OCI-LY7 (cell line): ENCODE results near the gene GTF2IRD1. TPM values are rescaled to one million over a fixed set of nuclear protein-coding genes. Genes with fewer than 3 reads are reported as not detected.

Experiments used
- BruUV-seq: library from RNA; stranded (reverse); fragments of 400-500 nt; replicated peaks from 2 replicates; lab custom pipeline; 2021; lab: Mats Ljungman, UMichigan
- CTCF ChIA-PET: fragments of 300-600 bp; sonication (Branson Sonifier 250); formaldehyde crosslinking; loops from one replicate; lab custom pipeline; 2022; ENCODE audit warnings: antibody characterized with exemption; ENCODE audit not compliant: unreplicated experiment; lab: Charles Lee
- POLR2A ChIA-PET: fragments of 300-600 bp; sonication (Branson Sonifier 250); formaldehyde crosslinking; loops from one replicate; lab custom pipeline; 2022; ENCODE audit warnings: antibody characterized with exemption; lab: Charles Lee
- DNase-seq: peaks from one replicate; pipeline ENCODE4 v3.0.0-alpha.2; 2015; ENCODE audit warnings: low spot score
- H2AFZ ChIP-seq: fragments of 200-600 bp; sonication (generic), shearing (Covaris generic); 2 replicates; pipeline ENCODE4 v1.6.1; 2014; ENCODE audit warnings: mild to moderate bottlenecking, antibody characterized with exemption, low read length, moderate library complexity
- H3K27ac ChIP-seq: fragments of 200-600 bp; sonication (generic); 2 replicates; pipeline ENCODE4 v1.5.1; 2014; ENCODE audit warnings: mixed run types, low read depth, mild to moderate bottlenecking, moderate library complexity, low read length, inconsistent platforms; ENCODE audit not compliant: poor library complexity, severe bottlenecking
- H3K36me3 ChIP-seq: fragments of 200-600 bp; sonication (generic); 2 replicates; pipeline ENCODE4 v1.6.1; 2014; ENCODE audit warnings: mild to moderate bottlenecking, antibody characterized with exemption, low read length, moderate library complexity, mixed read lengths; ENCODE audit not compliant: insufficient read depth
- H3K4me1 ChIP-seq: fragments of 200-600 bp; sonication (generic); 2 replicates; pipeline ENCODE4 v1.5.1; 2014; ENCODE audit warnings: mild to moderate bottlenecking, low read length; ENCODE audit not compliant: insufficient read depth, poor library complexity, severe bottlenecking
- H3K4me2 ChIP-seq: fragments of 200-600 bp; sonication (generic); 2 replicates; pipeline ENCODE4 v1.6.1; 2014; ENCODE audit warnings: mild to moderate bottlenecking, low read length
- H3K4me3 ChIP-seq: fragments of 200-600 bp; sonication (generic); 2 replicates; pipeline ENCODE4 v1.5.1; 2014; ENCODE audit warnings: mild to moderate bottlenecking, low read depth, low read length; ENCODE audit not compliant: poor library complexity, severe bottlenecking
- H3K79me2 ChIP-seq: fragments of 200-600 bp; sonication (generic); 2 replicates; pipeline ENCODE4 v1.6.1; 2016; ENCODE audit warnings: low read depth, mild to moderate bottlenecking, low read length, moderate library complexity, mixed read lengths; ENCODE audit not compliant: insufficient read depth
- H3K9me2 ChIP-seq: fragments of 200-600 bp; sonication (generic); 2 replicates; pipeline ENCODE4 v1.6.1; 2016; ENCODE audit warnings: mild to moderate bottlenecking, low read length, mixed read lengths; ENCODE audit not compliant: insufficient read depth
- H3K9me3 ChIP-seq: fragments of 200-600 bp; sonication (generic); 2 replicates; pipeline ENCODE4 v1.6.1; 2014; ENCODE audit warnings: mild to moderate bottlenecking, mixed run types, low read length, mixed read lengths
- H4K20me1 ChIP-seq: fragments of 200-600 bp; sonication (generic); 2 replicates; pipeline ENCODE4 v1.6.1; 2014; ENCODE audit warnings: mild to moderate bottlenecking, antibody characterized with exemption, low read length, moderate library complexity, mixed read lengths; ENCODE audit not compliant: insufficient read depth
- CTCF ChIP-seq: fragments of 200-600 bp; sonication (generic); conservative IDR thresholded peaks from 2 replicates; pipeline ENCODE4 v1.5.1; 2014; ENCODE audit warnings: mild to moderate bottlenecking, antibody characterized with exemption, low read length, moderate library complexity, mixed read lengths
- EZH2phosphoT487 ChIP-seq: fragments of 200-600 bp; sonication (generic); IDR thresholded peaks from 2 replicates; pipeline ENCODE4 v1.6.1; 2018; ENCODE audit warnings: low read depth, borderline replicate concordance, mild to moderate bottlenecking, mixed run types, antibody characterized with exemption, low read length, moderate library complexity, mixed read lengths
- intact Hi-C: fragments of 100-400 bp; cut with micrococcal nuclease; formaldehyde crosslinking; loops from one replicate; pipeline ENCODE4 v1.10.0; 2022; ENCODE audit not compliant: unreplicated experiment
- total RNA-seq, 2 experiments: library from RNA; depleted of rRNA in 1 of 2; stranded (reverse); fragments of >200 nt in 1 of 2; shearing (Covaris generic) in 1 of 2; gene quantifications; 2 replicates each; pipeline ENCODE4 v1.2.3, GENCODE V29; 2014 to 2022

GTF2IRD1 gene
- total RNA-seq, 2 experiments from 2014 or later, result 4.4 to 34.3 TPM

- H3K27ac ChIP-seq, result no peak overlapping the region
- POLR2A ChIA-PET, result no interaction called here
- no peak for DNase-seq
- intact Hi-C loops, result no loop called here
- H2AFZ ChIP-seq, result no peak overlapping the region
- H3K4me2 ChIP-seq, result no peak overlapping the region
- no peak overlapping the region for H3K4me3 ChIP-seq
- BruUV-seq, result no TSS peak
- H3K9me3 ChIP-seq, result no peaks in the 10 kb centered on the region
- no peaks in the 10 kb centered on the region for H3K79me2 ChIP-seq
- CTCF ChIA-PET, result no interaction called here
- no peaks in the 10 kb centered on the region for H3K36me3 ChIP-seq
- no peak for TF ChIP-seq CTCF
- TF ChIP-seq EZH2phosphoT487, result no peak
- no peaks in the 10 kb centered on the region for H3K9me2 ChIP-seq
- H4K20me1 ChIP-seq, result no peaks in the 10 kb centered on the region
- H3K4me1 ChIP-seq, result peaks cover 5% of the 10 kb centered on the region
These were observed 57.6 kb downstream of the GTF2IRD1 start for GRCh38 chr7:74511345-74511744.

GRCh38 chr7:74512762-74513161 is 59.1 kb downstream of the GTF2IRD1 start:
- Histone ChIP-seq H3K36me3 (no peaks in the 10 kb centered on the region), H3K4me2 (no peak overlapping the region), H3K9me3 (no peaks in the 10 kb centered on the region), H4K20me1 (no peaks in the 10 kb centered on the region), H3K9me2 (no peaks in the 10 kb centered on the region), H3K4me3 (no peak overlapping the region), H3K4me1 (peaks cover 5% of the 10 kb centered on the region), H3K27ac (no peak overlapping the region), H3K79me2 (no peaks in the 10 kb centered on the region), H2AFZ (no peak overlapping the region)
- intact Hi-C loops, result no loop called here
- DNase-seq, result no peak
- POLR2A ChIA-PET, result no interaction called here
- CTCF ChIA-PET, result no interaction called here
- BruUV-seq, result no TSS peak
- no peak for TF ChIP-seq CTCF
- TF ChIP-seq EZH2phosphoT487, result no peak

GRCh38 chr7:74514131-74514591 is 60.5 kb downstream of the GTF2IRD1 start:
- no peak for DNase-seq
- no peaks in the 10 kb centered on the region for H3K79me2 ChIP-seq
- H3K4me1 ChIP-seq, result peaks cover 5% of the 10 kb centered on the region
- CTCF ChIA-PET, result no interaction called here
- H3K27ac ChIP-seq, result no peak overlapping the region
- no peak overlapping the region for H2AFZ ChIP-seq
- H3K9me2 ChIP-seq, result no peaks in the 10 kb centered on the region
- intact Hi-C loops, result no loop called here
- POLR2A ChIA-PET, result no interaction called here
- H3K9me3 ChIP-seq, result no peaks in the 10 kb centered on the region
- no peak overlapping the region for H3K4me2 ChIP-seq
- no peak overlapping the region for H3K4me3 ChIP-seq
- no peaks in the 10 kb centered on the region for H4K20me1 ChIP-seq
- no peak for TF ChIP-seq EZH2phosphoT487
- TF ChIP-seq CTCF, result no peak
- no peaks in the 10 kb centered on the region; the same call in 1 of the 2 replicates for H3K36me3 ChIP-seq
- no TSS peak for BruUV-seq
